Brain microvascular endothelial cell (primary cell): ENCODE measurements around the gene KLHL14.

Source experiments
- DNase-seq: peaks from one replicate; pipeline ENCODE4 v3.0.0-alpha.2; 2020
- H3K27ac ChIP-seq: fragments of 250-450 bp; sonication (Bioruptor Pico); 2 replicates; pipeline ENCODE4 v1.5.1; 2020; ENCODE audit warnings: mild to moderate bottlenecking, moderate library complexity
- H3K27me3 ChIP-seq: fragments of 250-450 bp; sonication (Bioruptor Pico); replicated peaks from 2 replicates; pipeline ENCODE4 v1.5.1; 2020; ENCODE audit warnings: mild to moderate bottlenecking
- H3K36me3 ChIP-seq: fragments of 250-450 bp; sonication (Bioruptor Pico); replicated peaks from 2 replicates; pipeline ENCODE4 v1.5.1; 2020; ENCODE audit warnings: mild to moderate bottlenecking
- H3K4me3 ChIP-seq: 2 replicates; pipeline ENCODE4 v1.5.1; 2011; ENCODE audit warnings: low read depth, mild to moderate bottlenecking, control low read depth, low read length, moderate library complexity
- in situ Hi-C: cut with HindIII; loops from 2 replicates; pipeline ENCODE4 v1.10.0; 2017; ENCODE audit warnings: low sequenced_read_pairs, low pct_ligation_motif_present
- TF ChIP-seq, protein P1 (sequence below): IDR thresholded peaks from 2 replicates; pipeline ENCODE4 v1.5.1; 2011; ENCODE audit warnings: low read depth, mild to moderate bottlenecking, moderate library complexity, low read length, control low read depth, inconsistent platforms; ENCODE audit errors: missing control alignments

KLHL14 gene

DNA sequence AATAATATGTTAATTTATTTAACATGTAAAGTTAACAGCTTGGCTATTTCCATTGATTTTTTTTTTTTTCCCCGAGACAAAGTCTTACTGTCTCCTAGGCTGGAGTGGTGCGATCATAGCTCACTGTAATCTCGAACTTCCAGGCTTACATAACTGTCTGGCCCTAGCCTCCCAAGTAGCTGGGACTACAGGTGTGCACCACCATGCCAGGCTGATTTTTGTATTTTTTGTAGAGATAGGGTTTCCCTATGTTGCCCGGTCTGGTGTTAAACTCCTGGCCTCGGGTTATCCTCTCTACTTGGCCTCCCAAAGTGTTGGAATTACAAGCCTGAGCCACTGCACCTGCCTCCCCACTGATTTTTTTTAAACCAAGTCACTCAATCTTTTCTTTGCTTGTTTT lies 32.5 kb upstream of the KLHL14 start:
- Histone ChIP-seq H3K4me3 (no peak overlapping the region), H3K27me3 (no peaks in the 10 kb centered on the region), H3K27ac (no peak overlapping the region), H3K36me3 (no peaks in the 10 kb centered on the region)
- TF ChIP-seq, protein P1, sequence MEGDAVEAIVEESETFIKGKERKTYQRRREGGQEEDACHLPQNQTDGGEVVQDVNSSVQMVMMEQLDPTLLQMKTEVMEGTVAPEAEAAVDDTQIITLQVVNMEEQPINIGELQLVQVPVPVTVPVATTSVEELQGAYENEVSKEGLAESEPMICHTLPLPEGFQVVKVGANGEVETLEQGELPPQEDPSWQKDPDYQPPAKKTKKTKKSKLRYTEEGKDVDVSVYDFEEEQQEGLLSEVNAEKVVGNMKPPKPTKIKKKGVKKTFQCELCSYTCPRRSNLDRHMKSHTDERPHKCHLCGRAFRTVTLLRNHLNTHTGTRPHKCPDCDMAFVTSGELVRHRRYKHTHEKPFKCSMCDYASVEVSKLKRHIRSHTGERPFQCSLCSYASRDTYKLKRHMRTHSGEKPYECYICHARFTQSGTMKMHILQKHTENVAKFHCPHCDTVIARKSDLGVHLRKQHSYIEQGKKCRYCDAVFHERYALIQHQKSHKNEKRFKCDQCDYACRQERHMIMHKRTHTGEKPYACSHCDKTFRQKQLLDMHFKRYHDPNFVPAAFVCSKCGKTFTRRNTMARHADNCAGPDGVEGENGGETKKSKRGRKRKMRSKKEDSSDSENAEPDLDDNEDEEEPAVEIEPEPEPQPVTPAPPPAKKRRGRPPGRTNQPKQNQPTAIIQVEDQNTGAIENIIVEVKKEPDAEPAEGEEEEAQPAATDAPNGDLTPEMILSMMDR = no peak
- DNase-seq = no peak
- in situ Hi-C loops = no loop called here

GRCh38 chr18:32804134-32804888 lies 31.5 kb upstream of the KLHL14 start:
- Histone ChIP-seq H3K27me3 (no peaks in the 10 kb centered on the region), H3K4me3 (no peak overlapping the region), H3K27ac (no peak overlapping the region), H3K36me3 (no peaks in the 10 kb centered on the region)
- in situ Hi-C loops = no loop called here
- TF ChIP-seq, protein P1 = no peak
- no peak for DNase-seq

GRCh38 chr18:32803568-32803967 lies 30.7 kb upstream of the KLHL14 start:
- TF ChIP-seq, protein P1 = no peak
- no peak for DNase-seq
- Histone ChIP-seq H3K36me3 (no peaks in the 10 kb centered on the region), H3K27ac (no peak overlapping the region), H3K4me3 (no peak overlapping the region), H3K27me3 (no peaks in the 10 kb centered on the region)
- in situ Hi-C loops = no loop called here

DNA sequence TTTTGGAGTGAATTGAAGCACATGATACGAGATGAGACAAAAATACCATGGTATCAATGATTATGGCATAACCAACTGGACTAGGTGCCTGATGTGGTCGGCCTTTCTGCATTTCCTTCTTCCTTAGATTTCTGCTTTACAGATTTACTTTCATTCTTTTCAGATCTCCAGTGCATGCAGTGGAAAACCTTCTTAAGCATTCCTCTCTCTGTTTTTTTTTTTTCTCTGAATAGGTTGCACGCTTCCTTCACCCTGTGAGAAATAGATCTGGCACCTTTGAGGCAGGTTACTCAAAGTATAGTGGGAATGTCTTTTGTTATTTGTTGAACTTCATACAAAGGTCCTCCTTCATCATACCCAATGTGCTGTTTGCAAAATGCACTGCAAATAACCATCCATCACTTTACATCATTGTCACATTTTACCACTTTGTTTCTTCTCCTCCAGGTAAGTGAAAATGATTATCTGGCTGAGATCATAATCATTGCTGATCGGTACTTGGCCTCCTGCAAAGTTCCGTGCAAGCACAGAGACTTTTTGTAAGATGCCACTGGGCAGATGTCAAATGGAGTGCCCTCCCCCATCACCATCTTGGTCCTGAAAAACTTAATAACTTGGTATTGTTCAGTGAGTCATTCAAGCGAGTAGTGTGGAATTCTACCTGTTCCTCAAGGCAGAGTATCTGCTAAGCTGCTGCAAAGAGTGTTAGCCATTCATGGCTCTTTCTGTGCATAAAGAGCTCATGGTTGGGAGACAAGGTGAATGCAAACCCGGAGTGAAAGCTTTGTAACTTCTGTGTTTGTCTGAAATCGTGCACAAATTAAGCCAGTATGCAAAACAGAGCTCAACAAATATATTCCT lies 30.0 kb upstream of the KLHL14 start:
- Histone ChIP-seq H3K36me3 (no peaks in the 10 kb centered on the region), H3K4me3 (no peak overlapping the region), H3K27ac (no peak overlapping the region), H3K27me3 (no peaks in the 10 kb centered on the region)
- in situ Hi-C loops = no loop called here
- DNase-seq = no peak
- TF ChIP-seq, protein P1 = no peak

DNA sequence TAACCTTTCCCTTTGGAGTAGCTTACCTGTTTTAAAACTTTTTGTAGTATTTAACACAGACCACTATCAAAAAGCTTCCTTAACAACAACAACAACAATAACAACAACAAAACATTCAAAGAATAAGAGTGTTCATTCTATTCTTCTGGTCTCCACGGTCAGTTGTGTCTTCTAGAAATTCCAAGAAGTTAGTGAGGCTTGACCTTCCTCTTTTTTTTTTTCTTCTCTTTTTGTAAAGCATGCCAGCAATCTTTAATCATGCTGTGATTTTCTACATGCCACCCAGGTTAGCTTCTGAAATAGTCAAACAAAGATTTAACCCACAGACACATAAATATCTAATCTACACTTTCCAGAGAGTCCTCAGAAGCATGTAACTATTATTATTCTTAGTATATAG lies 28.4 kb upstream of the KLHL14 start:
- Histone ChIP-seq H3K36me3 (no peaks in the 10 kb centered on the region), H3K27ac (no peak overlapping the region), H3K27me3 (no peaks in the 10 kb centered on the region), H3K4me3 (no peak overlapping the region)
- TF ChIP-seq, protein P1 = no peak
- in situ Hi-C loops = no loop called here
- DNase-seq = no peak
